RWPE1 (cell line): ENCODE data around the gene MDN1.

Experiments
- CTCF ChIA-PET: fragments of 350-600 bp; sonication (Branson Sonifier 250); formaldehyde crosslinking; extraction: SDS; loops from one replicate; lab custom pipeline; 2021; lab: Yijun Ruan, JAX
- POLR2A ChIA-PET: fragments of 400-600 bp; formaldehyde crosslinking; extraction: SDS; loops from one replicate; lab custom pipeline; 2020; ENCODE audit warnings: antibody characterized with exemption; ENCODE audit not compliant: low non-redundant PET; lab: Yijun Ruan, JAX
- DNase-seq: peaks from one replicate; pipeline ENCODE4 v3.0.0; 2012; ENCODE audit warnings: low spot score
- H3K27ac ChIP-seq: fragments of 450-650 bp; 2 replicates; pipeline ENCODE4 v1.5.1; 2017
- TF ChIP-seq, protein P1 (sequence below): fragments of 450-650 bp; conservative IDR thresholded peaks from 2 replicates; pipeline ENCODE4 v1.5.1; 2017; ENCODE audit warnings: low read depth, mild to moderate bottlenecking

Gene MDN1

DNA sequence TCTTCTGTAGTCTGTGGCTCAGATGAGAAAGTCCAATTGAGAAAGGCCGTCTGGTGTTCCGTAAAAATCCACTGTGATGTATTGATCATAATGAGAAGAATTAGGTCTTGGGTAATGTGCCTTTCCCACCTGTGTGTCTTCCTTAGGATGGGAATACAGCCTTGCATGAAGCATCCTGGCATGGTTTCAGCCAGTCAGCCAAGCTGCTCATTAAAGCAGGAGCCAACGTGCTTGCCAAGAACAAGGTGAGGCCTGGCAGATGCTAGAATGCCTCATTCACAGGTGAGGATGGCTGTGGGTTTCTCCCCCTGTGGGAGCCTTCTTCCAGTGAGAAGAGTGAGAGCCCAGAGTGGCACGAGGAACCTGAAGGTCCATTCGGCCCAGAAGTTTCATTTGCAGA is 213.7 kb downstream of the MDN1 start:
- no peak for DNase-seq
- no peak overlapping the region for H3K27ac ChIP-seq
- ChIA-PET CTCF (no interaction called here), POLR2A (no interaction called here)
- TF ChIP-seq, protein P1, sequence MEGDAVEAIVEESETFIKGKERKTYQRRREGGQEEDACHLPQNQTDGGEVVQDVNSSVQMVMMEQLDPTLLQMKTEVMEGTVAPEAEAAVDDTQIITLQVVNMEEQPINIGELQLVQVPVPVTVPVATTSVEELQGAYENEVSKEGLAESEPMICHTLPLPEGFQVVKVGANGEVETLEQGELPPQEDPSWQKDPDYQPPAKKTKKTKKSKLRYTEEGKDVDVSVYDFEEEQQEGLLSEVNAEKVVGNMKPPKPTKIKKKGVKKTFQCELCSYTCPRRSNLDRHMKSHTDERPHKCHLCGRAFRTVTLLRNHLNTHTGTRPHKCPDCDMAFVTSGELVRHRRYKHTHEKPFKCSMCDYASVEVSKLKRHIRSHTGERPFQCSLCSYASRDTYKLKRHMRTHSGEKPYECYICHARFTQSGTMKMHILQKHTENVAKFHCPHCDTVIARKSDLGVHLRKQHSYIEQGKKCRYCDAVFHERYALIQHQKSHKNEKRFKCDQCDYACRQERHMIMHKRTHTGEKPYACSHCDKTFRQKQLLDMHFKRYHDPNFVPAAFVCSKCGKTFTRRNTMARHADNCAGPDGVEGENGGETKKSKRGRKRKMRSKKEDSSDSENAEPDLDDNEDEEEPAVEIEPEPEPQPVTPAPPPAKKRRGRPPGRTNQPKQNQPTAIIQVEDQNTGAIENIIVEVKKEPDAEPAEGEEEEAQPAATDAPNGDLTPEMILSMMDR, result no peak

DNA sequence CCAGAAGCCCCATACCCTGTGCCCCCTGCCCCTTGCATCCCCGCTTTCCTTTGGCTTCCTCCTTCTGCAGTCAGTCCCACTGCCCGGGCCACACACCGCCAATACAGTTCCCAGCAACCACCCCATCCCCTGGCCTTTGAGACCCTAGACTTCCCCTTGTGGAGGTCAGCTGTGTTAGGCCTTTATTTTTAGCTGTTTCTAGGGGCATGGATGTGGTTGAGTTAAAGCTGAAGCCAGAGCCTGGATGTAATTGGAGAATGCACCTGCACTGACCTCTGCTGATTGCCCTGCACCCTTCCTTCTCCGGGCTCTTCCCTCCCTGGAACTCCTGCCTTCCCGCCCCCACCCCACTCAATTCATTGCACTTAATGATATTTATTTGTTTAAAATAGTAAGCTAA is 214.9 kb downstream of the MDN1 start:
- POLR2A ChIA-PET, result no interaction called here
- H3K27ac ChIP-seq, result no peak overlapping the region
- TF ChIP-seq, protein P1, result no peak
- CTCF ChIA-PET, result interaction anchor here (0.5 to 0.7 kb wide), 2 partner anchors 193 to 232 kb away, joined by 3 read pairs; no protein-coding TSS in a partner anchor
- DNase-seq, result no peak

DNA sequence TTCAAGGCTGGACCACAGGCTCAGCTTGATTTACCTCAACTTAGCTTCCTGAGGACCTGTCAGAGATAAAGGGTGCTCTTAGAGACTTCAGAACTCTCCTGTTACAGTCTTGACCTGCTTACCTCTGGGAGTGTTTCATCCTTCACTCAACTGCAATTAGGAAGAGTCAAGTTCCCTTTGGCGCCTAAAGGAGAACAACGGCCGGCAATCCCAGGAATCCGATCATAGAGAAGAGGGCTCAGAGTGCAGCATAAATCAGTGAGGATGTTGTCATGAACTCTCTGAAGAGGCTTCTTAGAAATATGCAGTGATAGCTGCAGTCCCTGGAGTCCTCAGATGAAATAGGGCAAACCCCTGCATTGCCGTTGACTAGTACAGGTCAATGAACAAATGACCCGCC is 217.4 kb downstream of the MDN1 start:
- CTCF ChIA-PET, result no interaction called here
- TF ChIP-seq, protein P1, result no peak
- POLR2A ChIA-PET, result no interaction called here
- no peak for DNase-seq
- no peak overlapping the region for H3K27ac ChIP-seq

DNA sequence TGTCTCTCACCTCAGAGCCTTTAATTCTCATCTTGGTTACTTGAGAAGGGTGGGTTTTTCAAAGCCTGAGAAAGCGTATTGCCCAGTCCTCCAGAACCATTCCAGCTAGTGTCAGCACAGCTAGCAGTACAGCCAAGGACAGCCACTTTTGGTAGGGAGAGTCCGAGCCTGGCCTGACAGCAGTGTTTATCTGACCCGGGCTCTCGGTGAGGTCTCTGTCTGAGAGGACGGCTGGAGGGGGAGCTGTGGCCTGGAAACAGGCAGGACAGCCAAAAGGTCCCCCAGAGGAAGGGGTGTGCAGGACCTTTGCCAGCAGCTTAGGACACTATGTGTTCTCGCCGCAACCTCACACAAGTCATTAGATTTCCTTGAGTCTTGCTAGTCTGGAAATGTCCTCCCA is 219.9 kb downstream of the MDN1 start:
- CTCF ChIA-PET, result interaction anchor here (0.5 to 1.2 kb wide), 3 partner anchors 19 to 167 kb away, joined by 3 to 5 read pairs (median 3); no protein-coding TSS in a partner anchor
- POLR2A ChIA-PET, result interaction anchor here (0.7 kb wide), 1 partner anchor 330 kb away, joined by 3 read pairs; no protein-coding TSS in a partner anchor
- DNase-seq, result no peak
- no peak overlapping the region for H3K27ac ChIP-seq
- TF ChIP-seq, protein P1, result no peak

DNA sequence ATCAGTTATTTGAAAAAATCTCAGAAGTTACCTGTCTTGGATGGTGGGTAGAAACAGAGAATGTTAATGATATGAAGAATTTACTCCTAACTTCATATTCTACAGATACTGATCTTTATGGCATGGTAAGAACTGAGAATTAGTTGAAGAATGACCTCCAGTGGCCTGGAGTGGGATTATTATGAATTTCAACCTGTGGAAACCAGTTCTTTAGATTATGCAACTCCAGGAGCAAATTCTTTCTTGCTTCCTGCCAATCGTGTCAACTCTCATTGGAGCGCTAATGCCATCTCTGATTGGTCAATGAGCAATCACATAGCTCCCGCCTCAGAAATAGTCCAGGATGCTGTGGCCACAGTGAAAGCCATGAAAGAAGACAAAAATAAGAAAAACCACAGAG is 221.6 kb downstream of the MDN1 start:
- CTCF ChIA-PET, result interaction anchor here (0.6 kb wide), 1 partner anchor 11 kb away, joined by 4 read pairs; no protein-coding TSS in a partner anchor
- TF ChIP-seq, protein P1, result 0 out of 2 replicates have a peak, but pooled peaks have one; percentile 12
- H3K27ac ChIP-seq, result no peak overlapping the region
- DNase-seq, result peak; percentile 91
- POLR2A ChIA-PET, result no interaction called here

DNA sequence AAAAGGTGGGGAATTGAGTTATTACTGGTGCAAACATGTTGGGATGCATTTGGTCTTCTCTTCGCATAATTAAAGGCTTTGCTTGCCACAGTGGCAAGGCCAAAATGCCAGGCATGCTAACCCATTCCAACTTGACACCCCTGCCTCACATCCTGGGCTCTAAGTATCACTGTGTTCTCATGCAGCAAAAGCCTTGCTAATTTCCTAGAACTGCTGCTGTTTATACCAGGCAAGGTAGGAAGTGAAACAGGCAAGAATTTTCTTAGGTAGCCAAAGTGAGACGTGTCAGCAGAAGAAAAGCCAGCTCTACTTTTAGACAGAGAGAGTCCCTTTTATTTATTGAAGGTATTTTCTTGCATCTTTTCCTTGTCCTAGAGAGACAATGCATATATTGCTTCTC is 222.2 kb downstream of the MDN1 start:
- POLR2A ChIA-PET, result no interaction called here
- H3K27ac ChIP-seq, result no peak overlapping the region
- CTCF ChIA-PET, result interaction anchor here (0.6 to 0.7 kb wide), 3 partner anchors 11 to 161 kb away, joined by 3 to 4 read pairs (median 3); no protein-coding TSS in a partner anchor
- TF ChIP-seq, protein P1, result no peak
- no peak for DNase-seq

DNA sequence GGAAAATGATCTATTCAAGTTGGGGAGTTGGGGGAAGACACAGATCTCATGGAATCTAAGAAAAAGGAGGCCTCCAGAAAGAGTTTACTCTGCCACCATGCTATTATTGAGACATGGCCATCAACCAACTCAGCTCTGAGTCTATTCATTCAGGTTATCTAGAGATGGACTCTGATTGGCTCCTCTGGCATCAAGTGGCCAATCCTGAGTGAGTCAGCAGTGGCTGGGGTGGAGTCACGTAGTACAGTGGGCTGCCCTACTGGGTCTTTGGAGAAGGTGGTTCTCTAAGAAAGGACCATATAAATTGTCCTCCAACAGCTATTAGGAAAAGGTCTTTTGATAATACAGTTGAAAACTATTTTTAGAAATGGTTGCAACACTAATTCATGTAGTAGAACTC is 223.1 kb downstream of the MDN1 start:
- H3K27ac ChIP-seq, result no peak overlapping the region
- TF ChIP-seq, protein P1, result no peak
- CTCF ChIA-PET, result no interaction called here
- no peak for DNase-seq
- POLR2A ChIA-PET, result no interaction called here
